Stimulated activated CD8-positive, alpha-beta memory T cell treated with anti-CD3 and anti-CD28 coated beads, Interleukin-12 subunit alpha, Interleukin-12 subunit beta, amount 100 ng/mL, for 24 hours (primary cell): ENCODE measurements around the gene GPR162.
"Not testable (repeated sequence)": the region's sequence is repeated elsewhere in the genome, so short reads cannot be mapped to it uniquely, and the experiment has no call there.

ENCODE experiments used
- DNase-seq: peaks from one replicate; pipeline ENCODE4 v3.0.0-alpha.2; 2020; ENCODE audit errors: extremely low read depth

GPR162 gene

GRCh38 chr12:6874015-6874368, 52.4 kb downstream of the GPR162 start:
- DNase-seq = not testable (repeated sequence)
